C4-2B (cell line): ENCODE measurements around the gene AFF3.

Source experiments
- H3K27ac ChIP-seq: fragments of 450-650 bp; 2 replicates; pipeline ENCODE4 v1.5.1; 2017
- CTCF ChIP-seq: fragments of 450-650 bp; conservative IDR thresholded peaks from 2 replicates; pipeline ENCODE4 v1.5.1; 2017; ENCODE audit warnings: mild to moderate bottlenecking
- ZFX ChIP-seq: fragments of 450-650 bp; IDR thresholded peaks from 2 replicates; pipeline ENCODE4 v1.6.1; 2017

Gene AFF3

GRCh38 chr2:99810225-99810624, 332.2 kb downstream of the AFF3 start:
- TF ChIP-seq CTCF (no peak), ZFX (no peak)
- H3K27ac ChIP-seq = no peak overlapping the region

DNA sequence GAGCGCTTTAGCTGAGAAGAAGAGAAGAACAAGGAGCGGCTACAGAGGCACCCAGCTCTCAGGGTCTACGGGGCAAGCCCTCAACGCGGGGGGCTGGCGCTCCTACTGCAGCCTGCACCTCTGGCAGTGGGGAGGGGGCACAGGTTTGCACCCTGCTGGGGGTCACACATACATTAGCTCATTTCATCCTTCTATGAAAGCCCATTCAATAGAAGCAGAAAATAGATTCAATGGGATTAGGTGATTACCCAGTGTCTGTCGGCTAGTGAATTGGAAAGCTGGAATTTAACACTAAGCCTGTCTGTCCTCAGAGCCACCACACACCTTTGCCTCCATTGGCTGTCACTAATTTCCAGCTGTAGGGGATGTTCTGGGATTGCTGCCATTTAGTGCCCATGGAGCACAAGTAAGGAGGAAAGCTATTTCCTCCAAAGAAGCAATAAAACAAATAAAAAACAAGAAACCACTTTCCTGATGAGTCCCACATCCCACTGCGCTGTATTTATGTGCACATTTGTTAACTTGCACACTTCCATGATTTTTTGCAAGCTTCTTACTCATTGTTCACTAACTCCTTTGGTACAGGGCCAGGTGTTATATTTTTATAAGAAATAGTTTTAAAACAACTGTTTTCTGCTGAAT, 333.0 kb downstream of the AFF3 start:
- TF ChIP-seq CTCF (no peak), ZFX (no peak)
- no peak overlapping the region for H3K27ac ChIP-seq

DNA sequence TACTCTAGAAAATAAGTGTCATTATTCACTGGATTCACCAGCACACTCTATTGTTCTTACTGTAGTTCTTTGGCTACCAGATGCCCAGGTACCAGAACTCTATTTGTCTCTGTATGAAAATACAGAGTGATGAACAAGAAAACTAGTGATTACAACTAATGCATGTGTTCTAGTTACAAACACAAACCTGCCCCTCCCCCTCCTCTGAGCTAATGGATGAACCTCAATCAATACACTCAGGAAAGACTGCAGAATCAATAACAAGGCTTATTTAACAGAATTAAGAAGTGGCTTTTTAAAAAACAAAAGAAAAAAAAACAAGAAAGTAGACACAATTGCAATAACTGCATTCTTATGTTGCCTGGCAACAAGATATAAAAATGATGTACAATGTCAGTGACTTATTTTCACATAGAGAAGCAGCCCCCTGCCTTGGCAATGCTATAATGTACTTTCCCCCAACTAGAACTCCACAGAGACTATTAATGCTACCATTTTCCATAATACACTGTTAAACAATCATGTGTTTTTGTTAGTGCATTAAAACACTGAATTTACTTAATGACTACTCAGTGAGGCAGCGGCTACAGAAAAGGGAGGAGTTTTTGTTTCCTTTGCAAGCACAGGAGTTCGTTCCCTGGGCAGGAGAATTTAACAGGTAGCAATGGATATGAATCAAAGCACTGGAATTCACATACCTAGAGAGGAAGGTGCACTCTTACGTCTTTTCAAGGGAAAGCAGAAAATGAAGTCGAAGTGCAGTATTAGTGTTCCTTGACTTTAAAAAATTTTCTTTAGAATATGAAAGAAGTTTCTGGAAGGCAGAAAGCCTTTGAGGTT, 333.8 kb downstream of the AFF3 start:
- no peak for TF ChIP-seq ZFX
- TF ChIP-seq CTCF = no peak
- no peak overlapping the region for H3K27ac ChIP-seq

DNA sequence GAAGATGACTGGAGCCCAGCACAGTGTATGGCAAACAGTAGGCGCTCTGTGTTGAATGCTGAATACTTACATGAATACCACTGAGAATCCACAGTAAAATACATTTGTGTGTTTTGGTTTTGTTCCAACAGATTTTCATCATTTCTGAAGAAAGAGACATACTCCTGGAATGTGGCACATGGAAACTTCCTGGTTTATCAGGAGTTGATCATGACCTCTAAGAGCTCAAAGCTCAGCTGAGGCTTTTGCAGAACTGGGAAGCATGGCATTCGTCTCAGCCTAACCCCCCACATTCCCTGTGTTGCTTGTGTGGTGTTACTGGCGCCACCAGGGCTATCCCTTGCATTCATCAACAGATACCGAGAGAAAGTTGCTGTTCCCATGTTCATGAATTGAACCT, 335.6 kb downstream of the AFF3 start:
- no peak overlapping the region for H3K27ac ChIP-seq
- no peak for TF ChIP-seq ZFX
- no peak for TF ChIP-seq CTCF

- no peak overlapping the region for H3K27ac ChIP-seq
- TF ChIP-seq ZFX (no peak), CTCF (no peak)
Observed at GRCh38 chr2:99805930-99806476, 336.4 kb downstream of the AFF3 start.

- H3K27ac ChIP-seq = no peak overlapping the region
- TF ChIP-seq CTCF (no peak), ZFX (no peak)
Observed at GRCh38 chr2:99803846-99804245, 338.5 kb downstream of the AFF3 start.

GRCh38 chr2:99802734-99803133, 339.7 kb downstream of the AFF3 start:
- no peak overlapping the region for H3K27ac ChIP-seq
- no peak for TF ChIP-seq ZFX
- no peak for TF ChIP-seq CTCF
